Daoy (cell line): ENCODE results near the gene KLK12. TPM values are rescaled to one million over a fixed set of nuclear protein-coding genes. Genes with fewer than 3 reads are reported as not detected.

Experiments used
- DNase-seq: peaks from one replicate; pipeline ENCODE4 v3.0.0-alpha.2; 2015; ENCODE audit warnings: low read depth
- total RNA-seq: library from RNA; depleted of rRNA; stranded (reverse); fragments of >200 nt; shearing (Covaris generic); gene quantifications from 2 replicates; pipeline ENCODE4 v1.2.3, GENCODE V29; 2014

The KLK12 gene
- total RNA-seq, 1 experiment from 2014 or later: not detected

GRCh38 chr19:51047031-51047335 is 12.2 kb upstream of the KLK12 start:
- DNase-seq: no peak

GRCh38 chr19:51044327-51044726 is 9.5 kb upstream of the KLK12 start:
- no peak for DNase-seq

- no peak for DNase-seq
These were observed 8.7 kb upstream of the KLK12 start for GRCh38 chr19:51043497-51043896.

- DNase-seq: no peak
These were observed 5.3 kb upstream of the KLK12 start for GRCh38 chr19:51040151-51040550.

GRCh38 chr19:51036519-51036918 is 1.7 kb upstream of the KLK12 start:
- peak; percentile 25 for DNase-seq

GRCh38 chr19:51031880-51032225 is 2.9 kb downstream of the KLK12 start:
- no peak for DNase-seq

GRCh38 chr19:51031220-51031879 is 3.5 kb downstream of the KLK12 start:
- DNase-seq: no peak

GRCh38 chr19:51030631-51031030 is 4.2 kb downstream of the KLK12 start:
- peak; percentile 21 for DNase-seq

GRCh38 chr19:51029718-51030117 is 5.1 kb downstream of the KLK12 start:
- DNase-seq: peak; percentile 20

- no peak for DNase-seq
These were observed 6.9 kb downstream of the KLK12 start for GRCh38 chr19:51027873-51028272.

- no peak for DNase-seq
These were observed 7.5 kb downstream of the KLK12 start for GRCh38 chr19:51027126-51027806.

- peak; percentile 39 for DNase-seq
These were observed 8.3 kb downstream of the KLK12 start, which contains the start of gene KLK11 for GRCh38 chr19:51026554-51026831. KLK11 (minus strand) TSS chr19:51026616; CDS start chr19:51025631, 985 bp downstream.

GRCh38 chr19:51025809-51026553 is 8.8 kb downstream of the KLK12 start:
- no peak for DNase-seq

- DNase-seq: no peak
These were observed 9.4 kb downstream of the KLK12 start for GRCh38 chr19:51025401-51025800.

GRCh38 chr19:51024924-51025323 is 9.9 kb downstream of the KLK12 start:
- no peak for DNase-seq

GRCh38 chr19:51023946-51024345 is 10.9 kb downstream of the KLK12 start:
- no peak for DNase-seq

- no peak for DNase-seq
These were observed 12.3 kb downstream of the KLK12 start for GRCh38 chr19:51022526-51022925.

GRCh38 chr19:51020988-51021651 is 13.7 kb downstream of the KLK12 start:
- peak; percentile 66 for DNase-seq

GRCh38 chr19:51019544-51019925 is 15.3 kb downstream of the KLK12 start, which contains the start of gene KLK10:
KLK10 (minus strand) TSS chr19:51019709; CDS start chr19:51019130, 579 bp downstream.
- DNase-seq: no peak

- DNase-seq: peak; percentile 54
These were observed 15.9 kb downstream of the KLK12 start for GRCh38 chr19:51018745-51019543.

GRCh38 chr19:51016798-51017683 is 17.8 kb downstream of the KLK12 start:
- DNase-seq: peak; percentile 89
